T follicular helper cell (primary cell): ENCODE data around the gene NRF1.

Experiments
- DNase-seq: peaks from one replicate; pipeline ENCODE4 v3.0.0-alpha.2; 2020; ENCODE audit warnings: low read depth

The NRF1 gene

GRCh38 chr7:129686063-129686462 is 74.5 kb downstream of the NRF1 start:
- no peak for DNase-seq

- DNase-seq: no peak
Observed at GRCh38 chr7:129688503-129689222, 77.1 kb downstream of the NRF1 start.

- no peak for DNase-seq
Observed at GRCh38 chr7:129689995-129690581, 78.6 kb downstream of the NRF1 start.

GRCh38 chr7:129690701-129691100 is 79.2 kb downstream of the NRF1 start:
- no peak for DNase-seq

GRCh38 chr7:129698516-129699418 is 87.2 kb downstream of the NRF1 start:
- no peak for DNase-seq

- DNase-seq: no peak
Observed at GRCh38 chr7:129702316-129702715, 90.8 kb downstream of the NRF1 start.

- no peak for DNase-seq
Observed at GRCh38 chr7:129702761-129703338, 91.3 kb downstream of the NRF1 start.

GRCh38 chr7:129703751-129704150 is 92.2 kb downstream of the NRF1 start:
- DNase-seq: no peak

- no peak for DNase-seq
Observed at GRCh38 chr7:129707910-129708499, 96.5 kb downstream of the NRF1 start.

- no peak for DNase-seq
Observed at GRCh38 chr7:129713544-129713943, 102.0 kb downstream of the NRF1 start.

- no peak for DNase-seq
Observed at GRCh38 chr7:129714514-129715063, 103.1 kb downstream of the NRF1 start.

GRCh38 chr7:129719980-129720732 is 108.6 kb downstream of the NRF1 start:
- DNase-seq: no peak

GRCh38 chr7:129721068-129721467 is 109.5 kb downstream of the NRF1 start:
- DNase-seq: no peak

GRCh38 chr7:129723679-129724078 is 112.2 kb downstream of the NRF1 start:
- no peak for DNase-seq

GRCh38 chr7:129724796-129725195 is 113.3 kb downstream of the NRF1 start:
- DNase-seq: no peak

- no peak for DNase-seq
Observed at GRCh38 chr7:129728875-129729467, 117.5 kb downstream of the NRF1 start.

- DNase-seq: no peak
Observed at GRCh38 chr7:129729511-129729910, 118.0 kb downstream of the NRF1 start.

GRCh38 chr7:129730159-129730558 is 118.6 kb downstream of the NRF1 start:
- no peak for DNase-seq

GRCh38 chr7:129734400-129734799 is 122.9 kb downstream of the NRF1 start:
- DNase-seq: no peak

GRCh38 chr7:129739427-129739826 is 127.9 kb downstream of the NRF1 start:
- DNase-seq: no peak
